ENCODE measurements around the gene CTDSPL. TPM values are rescaled to one million over a fixed set of nuclear protein-coding genes. Genes with fewer than 3 reads are reported as not detected.

The CTDSPL gene
- total RNA-seq, 1 donor from 2014 or later, result 56.3 TPM

DNA sequence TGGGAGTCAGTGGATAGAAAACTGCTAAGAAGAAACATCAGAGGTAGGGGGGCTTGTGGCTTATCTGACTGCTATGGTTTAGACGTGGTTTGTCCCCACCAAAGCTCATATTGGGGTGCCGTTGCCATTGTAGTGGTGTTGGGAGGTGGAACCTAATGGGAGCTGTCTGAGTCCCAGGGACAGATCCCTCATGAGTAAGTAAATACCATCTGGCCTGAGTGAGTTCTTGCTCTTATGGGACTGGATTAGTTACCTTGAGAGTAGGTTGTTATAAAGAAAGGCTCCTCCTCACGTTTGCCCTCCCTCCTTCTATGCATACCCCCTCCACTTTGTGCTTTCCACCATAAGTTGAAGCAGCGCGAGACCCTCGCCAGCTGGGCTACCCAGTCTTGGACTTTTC, 75.5 kb downstream of the CTDSPL start:
- Histone ChIP-seq H3K4me3 (no peak overlapping the region), H3K27ac (replicated peaks) (peak overlapping the region; percentile 74), H3K27me3 (ENCODE audit: low read depth) (no peaks in the 10 kb centered on the region), H3K9me3 (replicated peaks) (no peaks in the 10 kb centered on the region), H3K4me1 (peaks cover 64% of the 10 kb centered on the region), H3K36me3 (no peaks in the 10 kb centered on the region)
- TF ChIP-seq, protein P1, sequence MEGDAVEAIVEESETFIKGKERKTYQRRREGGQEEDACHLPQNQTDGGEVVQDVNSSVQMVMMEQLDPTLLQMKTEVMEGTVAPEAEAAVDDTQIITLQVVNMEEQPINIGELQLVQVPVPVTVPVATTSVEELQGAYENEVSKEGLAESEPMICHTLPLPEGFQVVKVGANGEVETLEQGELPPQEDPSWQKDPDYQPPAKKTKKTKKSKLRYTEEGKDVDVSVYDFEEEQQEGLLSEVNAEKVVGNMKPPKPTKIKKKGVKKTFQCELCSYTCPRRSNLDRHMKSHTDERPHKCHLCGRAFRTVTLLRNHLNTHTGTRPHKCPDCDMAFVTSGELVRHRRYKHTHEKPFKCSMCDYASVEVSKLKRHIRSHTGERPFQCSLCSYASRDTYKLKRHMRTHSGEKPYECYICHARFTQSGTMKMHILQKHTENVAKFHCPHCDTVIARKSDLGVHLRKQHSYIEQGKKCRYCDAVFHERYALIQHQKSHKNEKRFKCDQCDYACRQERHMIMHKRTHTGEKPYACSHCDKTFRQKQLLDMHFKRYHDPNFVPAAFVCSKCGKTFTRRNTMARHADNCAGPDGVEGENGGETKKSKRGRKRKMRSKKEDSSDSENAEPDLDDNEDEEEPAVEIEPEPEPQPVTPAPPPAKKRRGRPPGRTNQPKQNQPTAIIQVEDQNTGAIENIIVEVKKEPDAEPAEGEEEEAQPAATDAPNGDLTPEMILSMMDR (IDR thresholded peaks at IDR 0.05; ENCODE audit: borderline replicate concordance), result no peak
- intact Hi-C loops (cut with micrococcal nuclease), result no loop called here
- no peak for DNase-seq

DNA sequence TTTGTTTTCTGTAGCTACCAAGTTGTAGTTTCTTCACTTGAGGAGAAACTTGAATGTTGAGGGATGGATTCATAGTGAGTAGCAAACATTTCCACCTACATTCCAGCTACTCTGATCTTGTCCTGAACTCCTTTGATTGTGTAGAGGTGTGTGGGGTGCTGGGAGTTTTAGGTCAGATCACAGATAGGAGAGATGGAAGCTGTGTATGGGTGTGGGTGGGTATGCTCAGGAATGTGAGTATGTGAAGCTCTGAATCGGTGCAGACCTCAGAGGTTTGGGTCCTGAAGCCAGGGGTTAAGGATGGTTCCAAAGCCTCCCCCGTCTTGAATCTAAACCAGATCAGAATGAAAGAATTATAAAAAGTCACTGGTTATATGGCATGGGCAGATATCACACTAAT, 76.3 kb downstream of the CTDSPL start:
- no peak for DNase-seq
- no peak overlapping the region for H3K27ac ChIP-seq (replicated peaks)

DNA sequence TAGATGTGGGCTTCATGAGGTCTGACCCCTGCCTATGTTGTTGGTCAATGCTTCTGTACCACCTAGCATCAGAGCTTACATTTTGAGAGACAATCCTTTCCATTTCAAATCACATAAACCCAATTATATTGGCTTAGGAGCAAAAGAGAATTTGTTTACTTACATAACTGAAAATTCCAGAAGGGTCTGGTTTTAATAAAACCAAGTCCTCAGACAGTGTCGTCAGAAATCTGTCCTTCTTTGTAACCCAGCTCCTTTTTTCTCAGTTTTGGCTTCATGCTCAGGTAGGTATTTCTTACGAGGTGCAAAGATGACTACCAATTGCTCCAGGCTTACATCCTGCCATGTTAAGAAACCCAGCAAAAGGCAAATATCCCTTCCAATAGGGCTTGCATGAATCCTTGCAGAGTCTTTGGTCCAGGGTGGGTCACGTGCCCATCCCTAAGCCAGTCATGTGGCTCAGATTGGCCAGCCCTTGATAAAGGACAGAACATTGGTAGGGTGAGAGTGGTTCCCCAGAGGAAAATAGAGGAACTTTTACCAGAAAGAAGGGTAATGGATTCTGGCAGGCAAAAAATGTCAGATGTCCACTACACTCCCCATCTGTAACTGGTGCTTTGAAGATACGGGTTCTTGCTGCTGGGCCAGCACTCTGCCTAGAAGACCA, 78.7 kb downstream of the CTDSPL start:
- no peak for DNase-seq
- no peak overlapping the region for H3K27ac ChIP-seq (replicated peaks)
- intact Hi-C loops (cut with micrococcal nuclease), result no loop called here
- no peaks in the 10 kb centered on the region for H3K36me3 ChIP-seq
- H3K4me1 ChIP-seq, result peaks cover 62% of the 10 kb centered on the region
- TF ChIP-seq, protein P1 (IDR thresholded peaks at IDR 0.05; ENCODE audit: borderline replicate concordance), result no peak
- no peaks in the 10 kb centered on the region for H3K27me3 ChIP-seq (ENCODE audit: low read depth)
- H3K9me3 ChIP-seq (replicated peaks), result no peaks in the 10 kb centered on the region
- no peak overlapping the region for H3K4me3 ChIP-seq

More for the DNA sequence above, 76.3 kb downstream of the CTDSPL start:
- Histone ChIP-seq H3K4me1 (peaks cover 64% of the 10 kb centered on the region), H3K27me3 (ENCODE audit: low read depth) (no peaks in the 10 kb centered on the region), H3K36me3 (no peaks in the 10 kb centered on the region), H3K4me3 (no peak overlapping the region), H3K9me3 (replicated peaks) (no peaks in the 10 kb centered on the region)
- TF ChIP-seq, protein P1 (IDR thresholded peaks at IDR 0.05; ENCODE audit: borderline replicate concordance), result no peak
- intact Hi-C loops (cut with micrococcal nuclease), result no loop called here

DNA sequence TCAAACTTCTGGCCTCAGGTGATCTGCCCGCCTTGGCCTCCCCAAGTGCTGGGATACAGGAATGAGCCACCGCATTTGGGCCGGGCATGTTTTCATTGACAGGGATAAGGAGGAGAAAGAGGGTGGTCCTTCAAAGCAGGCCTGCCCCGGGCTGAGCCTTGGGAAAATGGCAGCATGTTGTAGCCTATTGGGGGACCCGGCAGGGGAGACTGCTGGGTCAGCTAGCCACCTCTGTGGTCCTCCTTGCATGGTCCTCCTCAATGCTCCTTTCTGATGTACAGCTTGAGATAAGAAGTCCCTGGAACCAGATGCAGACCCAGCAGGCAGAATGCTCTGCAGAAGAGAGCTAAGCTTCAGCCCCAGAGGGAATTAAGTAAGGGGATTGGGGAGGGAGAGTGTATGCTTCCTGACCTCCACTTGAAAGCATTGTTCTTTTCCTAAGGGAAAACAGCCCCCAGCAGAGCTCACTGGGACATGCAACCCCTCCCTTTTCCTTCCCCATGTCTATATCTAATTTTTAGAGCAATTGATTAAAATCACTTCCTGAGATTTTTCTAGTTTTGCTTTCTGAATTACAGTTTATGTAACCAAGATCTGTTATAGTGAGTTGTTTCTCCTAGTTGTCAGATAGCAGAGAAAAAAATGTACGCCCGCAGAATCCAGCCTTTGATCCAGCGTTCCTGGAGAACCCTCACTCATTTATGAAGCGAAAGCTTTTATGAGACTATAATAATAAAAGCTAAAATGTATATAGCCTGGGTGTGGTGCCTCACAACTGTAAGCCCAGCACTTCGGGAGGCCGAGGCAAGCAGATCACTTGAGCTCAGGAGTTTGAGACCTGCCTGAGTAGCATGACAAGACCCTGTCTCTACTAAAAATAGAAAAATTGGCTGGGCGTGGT, 80.2 kb downstream of the CTDSPL start:
- Histone ChIP-seq H3K4me3 (no peak overlapping the region), H3K27me3 (ENCODE audit: low read depth) (no peaks in the 10 kb centered on the region), H3K4me1 (peaks cover 62% of the 10 kb centered on the region), H3K9me3 (replicated peaks) (no peaks in the 10 kb centered on the region), H3K27ac (replicated peaks) (peak overlapping the region; percentile 77), H3K36me3 (no peaks in the 10 kb centered on the region)
- intact Hi-C loops (cut with micrococcal nuclease), result no loop called here
- TF ChIP-seq, protein P1 (IDR thresholded peaks at IDR 0.05; ENCODE audit: borderline replicate concordance), result no peak
- no peak for DNase-seq

DNA sequence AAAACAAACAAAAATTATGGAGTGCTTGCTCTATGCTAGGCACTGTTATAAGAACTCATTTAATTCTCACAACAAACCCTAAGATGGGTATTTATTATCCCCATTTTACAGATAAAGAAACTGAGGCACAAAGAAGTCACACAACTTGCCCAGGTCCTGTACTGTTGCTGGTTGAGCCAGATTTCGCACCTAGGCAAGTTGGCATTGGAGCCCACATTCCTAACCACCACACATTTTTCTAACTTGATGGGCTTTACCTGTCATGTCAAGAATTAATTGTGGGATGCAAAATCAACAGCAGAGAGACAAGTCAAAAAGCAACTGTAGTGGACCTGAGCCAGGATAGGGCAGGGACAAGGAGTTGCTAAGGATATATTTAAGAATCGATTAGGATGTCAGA, 81.0 kb downstream of the CTDSPL start:
- DNase-seq, result no peak
- TF ChIP-seq, protein P1 (IDR thresholded peaks at IDR 0.05; ENCODE audit: borderline replicate concordance), result no peak
- intact Hi-C loops (cut with micrococcal nuclease), result no loop called here
- Histone ChIP-seq H3K36me3 (no peaks in the 10 kb centered on the region), H3K4me3 (no peak overlapping the region), H3K27ac (replicated peaks) (peak overlapping the region; percentile 77), H3K9me3 (replicated peaks) (no peaks in the 10 kb centered on the region), H3K4me1 (peaks cover 59% of the 10 kb centered on the region), H3K27me3 (ENCODE audit: low read depth) (no peaks in the 10 kb centered on the region)

Measured in left ventricle myocardium inferior (tissue), 1 donor.